GM21825 (cell line): Measurements from ENCODE around the gene FAM72A.
"Not testable (repeated sequence)": the region's sequence is repeated elsewhere in the genome, so short reads cannot be mapped to it uniquely, and the experiment has no call there.

Experiments used
- ATAC-seq: cut with Tn5 transposase; IDR thresholded peaks from one replicate; pipeline ENCODE4 v1.9.1; 2021; ENCODE audit warnings: mild to moderate bottlenecking, moderate library complexity; ENCODE audit not compliant: unreplicated experiment

The FAM72A gene

GRCh38 chr1:206173110-206173719, 29.4 kb downstream of the FAM72A start:
- ATAC-seq: not testable (repeated sequence)

DNA sequence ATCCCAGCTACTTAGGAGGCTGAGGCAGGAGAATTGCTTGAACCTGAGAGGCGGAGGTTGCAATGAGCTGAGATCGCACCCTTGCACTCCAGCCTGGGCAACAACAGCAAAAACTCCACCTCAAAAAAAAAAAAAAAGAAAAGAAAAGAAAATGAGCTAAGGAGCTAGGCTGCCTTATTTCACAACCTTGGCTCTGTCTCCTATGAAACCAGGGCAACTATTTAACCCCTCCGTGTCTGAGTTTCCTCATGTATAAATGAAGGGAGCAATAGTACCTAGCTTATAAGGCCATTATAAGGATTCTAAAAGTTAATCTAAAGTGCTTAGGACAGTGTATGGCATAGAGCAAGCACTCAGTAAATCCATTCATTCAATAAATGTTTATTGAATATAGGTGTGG, 32.8 kb downstream of the FAM72A start:
- not testable (repeated sequence) for ATAC-seq

GRCh38 chr1:206167350-206168029, 35.1 kb downstream of the FAM72A start:
- not testable (repeated sequence) for ATAC-seq

DNA sequence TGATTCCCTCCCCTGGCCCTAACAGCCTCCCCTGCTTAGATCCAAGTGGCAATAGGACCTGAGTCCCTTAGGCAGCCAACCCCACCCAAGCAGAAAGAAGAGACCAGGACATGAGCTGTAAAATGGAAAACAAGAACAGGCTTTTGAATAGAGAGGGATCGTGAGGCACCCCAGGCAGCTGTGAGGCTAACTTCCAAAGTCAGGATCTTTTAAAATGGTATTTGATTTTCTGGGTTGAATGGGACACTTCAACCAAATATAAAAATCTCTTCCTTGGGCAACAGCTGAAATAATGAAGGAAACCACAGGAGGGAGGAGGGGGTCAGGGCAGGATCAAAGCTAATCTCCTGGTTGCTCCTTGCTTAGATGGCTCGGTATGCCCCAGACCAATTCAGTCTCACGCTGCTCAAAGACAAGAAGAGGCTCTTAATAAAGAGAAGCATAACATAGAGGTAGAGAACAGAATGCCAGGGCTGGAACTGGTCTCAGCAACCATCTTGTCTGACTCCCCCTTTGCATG, 56.8 kb downstream of the FAM72A start:
- ATAC-seq: no peak

DNA sequence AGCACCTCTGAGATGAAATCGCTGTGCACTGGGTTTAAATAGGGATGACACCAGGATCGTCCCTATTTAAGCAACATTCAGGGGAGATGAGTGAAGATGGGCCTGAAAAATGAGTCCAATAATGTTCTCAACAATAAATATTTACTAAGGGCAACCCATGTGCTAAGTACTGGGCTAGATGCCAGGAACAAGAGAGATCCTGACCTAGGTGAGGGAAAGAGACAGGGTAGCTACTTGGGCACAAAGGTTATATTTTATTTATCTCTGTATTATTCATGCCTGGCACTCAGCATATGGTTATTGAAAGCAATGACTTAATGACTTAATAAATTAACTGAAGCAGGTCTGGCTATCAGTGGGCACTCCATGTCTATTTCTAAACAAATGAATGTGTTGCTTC, 58.0 kb downstream of the FAM72A start:
- ATAC-seq: no peak

DNA sequence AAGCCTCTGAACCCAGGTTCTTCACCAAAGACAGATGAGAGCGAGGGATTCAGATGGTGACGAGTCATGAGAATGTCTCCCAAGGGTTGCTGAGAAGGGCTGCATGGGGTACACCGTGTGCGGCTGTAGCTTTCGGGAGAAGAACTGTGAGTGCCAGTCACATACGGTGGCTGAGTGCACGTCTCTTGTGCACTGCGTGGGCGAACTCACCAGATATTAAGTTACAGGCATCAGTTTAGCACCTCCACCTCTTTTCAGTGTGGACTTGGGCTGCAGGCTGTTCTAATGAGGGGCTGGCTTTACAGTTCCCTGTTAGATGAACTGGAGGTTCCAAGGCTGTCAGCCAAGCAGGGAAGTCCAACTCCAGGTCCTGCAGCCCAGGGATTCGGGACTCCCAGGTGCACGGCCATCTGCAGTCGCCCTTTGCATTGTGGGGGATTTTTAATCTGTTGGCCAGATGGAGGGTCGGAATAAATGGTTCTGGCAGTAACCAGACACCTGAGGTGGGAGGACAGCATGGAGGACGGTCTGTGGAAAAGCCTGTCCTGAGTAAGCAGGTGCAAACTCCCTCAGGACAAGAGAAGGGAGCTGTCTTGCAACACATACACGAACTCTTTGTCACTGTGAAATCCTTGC, 59.0 kb downstream of the FAM72A start:
- no peak for ATAC-seq

DNA sequence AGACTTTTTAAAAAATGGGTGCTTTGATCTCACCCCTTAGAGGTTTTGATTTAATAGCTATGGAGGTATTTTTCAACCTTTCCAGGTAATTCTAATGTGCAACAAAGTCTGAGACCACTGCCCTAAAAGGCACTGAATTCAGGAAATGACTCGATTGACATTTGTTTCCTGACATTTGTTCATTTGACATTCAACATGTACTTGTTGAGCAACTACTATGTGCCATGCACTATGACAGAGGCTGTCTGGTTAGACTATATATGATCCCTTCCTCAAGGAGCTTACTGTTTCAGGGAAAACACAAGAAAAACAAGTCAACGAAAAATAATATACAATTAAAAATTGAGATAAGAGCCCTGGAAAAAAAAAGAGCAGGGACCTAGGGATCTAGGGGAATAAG, 59.9 kb downstream of the FAM72A start:
- ATAC-seq: no peak

- ATAC-seq: no peak
These were observed 60.6 kb downstream of the FAM72A start for GRCh38 chr1:206142011-206142410.

DNA sequence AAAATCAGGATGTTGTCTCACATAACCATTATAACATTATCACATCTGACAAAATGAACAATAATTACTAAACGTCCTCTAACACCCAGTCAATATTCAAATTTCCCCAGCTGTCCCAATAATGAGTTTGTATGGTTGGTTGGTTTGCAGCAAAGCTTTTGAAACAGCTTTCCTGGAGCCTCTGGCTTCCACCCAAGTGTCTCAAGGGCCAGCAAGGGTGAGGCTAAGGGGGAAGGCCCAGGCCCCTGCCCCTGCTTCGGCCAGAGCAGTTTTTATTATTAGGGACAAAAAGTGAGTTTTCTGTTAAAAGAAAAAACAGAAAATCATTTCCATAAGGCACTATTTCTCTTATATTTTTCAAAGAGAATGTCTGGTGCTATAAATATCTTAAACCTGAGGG, 66.4 kb downstream of the FAM72A start:
- ATAC-seq: no peak
